CD4-positive, alpha-beta T cell treated with Interleukin-15 for 4 hours (primary cell): Measurements from ENCODE around the gene SCUBE1.

ENCODE experiments used
- DNase-seq: peaks from one replicate; pipeline ENCODE4 v3.0.0-alpha.2; 2020; ENCODE audit warnings: low spot score

The SCUBE1 gene

GRCh38 chr22:43277987-43278601, 65.1 kb downstream of the SCUBE1 start:
- DNase-seq = no peak

- DNase-seq = no peak
These were observed 66.1 kb downstream of the SCUBE1 start for GRCh38 chr22:43277091-43277490.

GRCh38 chr22:43276321-43276720, 66.9 kb downstream of the SCUBE1 start:
- no peak for DNase-seq

- DNase-seq = no peak
These were observed 67.4 kb downstream of the SCUBE1 start for GRCh38 chr22:43275545-43276317.

- DNase-seq = no peak
These were observed 68.5 kb downstream of the SCUBE1 start for GRCh38 chr22:43274595-43275240.

GRCh38 chr22:43273902-43274484, 69.2 kb downstream of the SCUBE1 start:
- peak; percentile 47 for DNase-seq

- DNase-seq = no peak
These were observed 70.3 kb downstream of the SCUBE1 start for GRCh38 chr22:43272869-43273318.

- no peak for DNase-seq
These were observed 70.9 kb downstream of the SCUBE1 start for GRCh38 chr22:43272301-43272700.

- no peak for DNase-seq
These were observed 72.2 kb downstream of the SCUBE1 start for GRCh38 chr22:43270949-43271348.

- no peak for DNase-seq
These were observed 72.8 kb downstream of the SCUBE1 start for GRCh38 chr22:43270314-43270908.

GRCh38 chr22:43269646-43270045, 73.5 kb downstream of the SCUBE1 start:
- no peak for DNase-seq

- DNase-seq = no peak
These were observed 73.9 kb downstream of the SCUBE1 start for GRCh38 chr22:43269246-43269645.

- DNase-seq = no peak
These were observed 75.1 kb downstream of the SCUBE1 start for GRCh38 chr22:43267981-43268660.

GRCh38 chr22:43267332-43267980, 75.7 kb downstream of the SCUBE1 start:
- DNase-seq = no peak

GRCh38 chr22:43266076-43266475, 77.1 kb downstream of the SCUBE1 start:
- no peak for DNase-seq

GRCh38 chr22:43263645-43264514, 79.3 kb downstream of the SCUBE1 start:
- peak; percentile 90 for DNase-seq

- DNase-seq = peak; percentile 35
These were observed 80.1 kb downstream of the SCUBE1 start for GRCh38 chr22:43262990-43263644.

- no peak for DNase-seq
These were observed 82.6 kb downstream of the SCUBE1 start for GRCh38 chr22:43260331-43261231.

GRCh38 chr22:43257961-43258360, 85.2 kb downstream of the SCUBE1 start:
- no peak for DNase-seq
